Fibroblast of the aortic adventitia (primary cell): ENCODE measurements around the gene CORO7. TPM values are rescaled to one million over a fixed set of nuclear protein-coding genes. Genes with fewer than 3 reads are reported as not detected.

ENCODE experiments used
- DNase-seq: peaks from one replicate; pipeline ENCODE4 v3.0.0-alpha.2; 2010; ENCODE audit warnings: low read depth
- H3K4me3 ChIP-seq: 2 replicates; pipeline ENCODE4 v1.5.1; 2011; ENCODE audit warnings: low read depth, mild to moderate bottlenecking, control low read depth, low read length, moderate library complexity
- CTCF ChIP-seq: IDR thresholded peaks from 2 replicates; pipeline ENCODE4 v1.5.1; 2011; ENCODE audit warnings: mild to moderate bottlenecking, low read length, control low read depth, inconsistent platforms; ENCODE audit not compliant: insufficient read depth
- total RNA-seq: library from RNA; depleted of rRNA; stranded (reverse); fragments of >200 nt; gene quantifications from 2 replicates; pipeline ENCODE4 v1.2.3, GENCODE V29; 2012; ENCODE audit warnings: low replicate concordance

The CORO7 gene
- total RNA-seq, 1 donor: 16.7 TPM

- no peak overlapping the region for H3K4me3 ChIP-seq
- TF ChIP-seq CTCF: no peak
- DNase-seq: no peak
Observed at GRCh38 chr16:4352843-4353242, 63.6 kb downstream of the CORO7 start.

GRCh38 chr16:4351880-4352279, 64.5 kb downstream of the CORO7 start:
- no peak for DNase-seq
- H3K4me3 ChIP-seq: no peak overlapping the region
- no peak for TF ChIP-seq CTCF

DNA sequence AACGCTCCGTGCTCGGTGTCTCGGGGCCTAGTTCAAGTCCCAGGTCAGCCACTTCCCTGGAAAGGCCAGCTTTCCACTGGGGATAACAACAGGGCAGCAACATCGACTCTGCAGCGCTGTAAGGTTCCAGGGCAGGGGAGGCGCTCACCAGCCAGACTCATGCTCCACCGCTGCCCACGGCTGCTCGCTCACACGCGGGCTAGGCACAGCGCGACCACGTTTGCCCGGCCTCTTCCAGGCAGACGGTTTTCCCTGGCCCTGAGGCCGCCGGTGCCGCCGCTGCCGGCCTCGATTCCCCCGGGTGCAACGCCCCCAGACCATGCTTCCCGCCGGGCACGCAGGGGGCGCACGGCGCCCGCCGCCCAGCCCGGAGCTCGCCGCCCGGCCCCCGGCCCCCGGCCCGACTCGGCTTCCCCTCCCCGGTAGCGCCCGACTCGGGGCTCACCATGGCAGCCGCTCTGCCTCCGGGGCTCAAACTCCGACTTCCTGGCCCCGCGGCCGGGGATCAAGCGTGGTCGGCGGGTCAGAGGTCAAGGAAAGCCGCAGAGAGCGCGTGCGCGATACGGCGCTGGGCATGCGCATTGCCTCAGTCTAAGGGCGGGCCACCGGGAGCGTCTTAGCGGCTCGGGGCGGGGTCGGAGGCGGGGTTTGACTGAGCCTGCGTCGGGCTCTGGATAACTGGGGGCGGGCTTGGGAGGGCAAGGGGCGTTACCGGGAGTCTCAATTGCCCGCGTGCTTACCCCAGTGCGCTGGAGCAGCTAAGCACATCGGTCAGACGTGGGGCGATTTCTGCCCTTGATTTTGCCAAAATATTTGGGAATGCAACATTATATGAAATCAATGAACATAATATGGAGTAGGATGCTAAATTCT, 65.4 kb downstream of the CORO7 start, which contains the start of gene PAM16:
TSS of gene PAM16 (minus strand) at position 535 of the 873 bp plus-strand sequence. CDS start at position 448, 87 bp downstream.
- DNase-seq: peak; percentile 91
- TF ChIP-seq CTCF: no peak
- peak within 1 kb of the TSS; percentile 89 for H3K4me3 ChIP-seq

DNA sequence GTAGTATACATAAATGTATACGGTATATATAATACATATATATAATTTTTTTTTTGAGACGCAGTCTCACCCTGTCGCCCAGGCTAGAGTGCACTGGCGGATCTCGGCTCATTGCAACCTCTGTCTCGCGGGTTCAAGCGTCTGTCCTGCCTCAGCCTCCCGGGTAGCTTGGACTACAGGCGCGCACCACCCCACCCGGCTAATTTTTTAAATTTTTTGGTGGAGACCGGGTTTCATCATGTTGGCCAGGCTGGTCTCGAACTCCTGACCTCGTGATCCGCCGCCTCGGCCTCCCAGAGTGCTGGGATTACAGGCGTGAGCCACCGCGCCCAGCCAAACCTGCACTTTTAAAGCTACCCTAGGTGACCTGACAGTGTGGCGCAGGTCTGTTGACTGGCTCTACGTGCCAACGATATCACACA, 66.0 kb downstream of the CORO7 start:
- TF ChIP-seq CTCF: no peak
- peak overlapping the region; percentile 89 for H3K4me3 ChIP-seq
- DNase-seq: no peak

DNA sequence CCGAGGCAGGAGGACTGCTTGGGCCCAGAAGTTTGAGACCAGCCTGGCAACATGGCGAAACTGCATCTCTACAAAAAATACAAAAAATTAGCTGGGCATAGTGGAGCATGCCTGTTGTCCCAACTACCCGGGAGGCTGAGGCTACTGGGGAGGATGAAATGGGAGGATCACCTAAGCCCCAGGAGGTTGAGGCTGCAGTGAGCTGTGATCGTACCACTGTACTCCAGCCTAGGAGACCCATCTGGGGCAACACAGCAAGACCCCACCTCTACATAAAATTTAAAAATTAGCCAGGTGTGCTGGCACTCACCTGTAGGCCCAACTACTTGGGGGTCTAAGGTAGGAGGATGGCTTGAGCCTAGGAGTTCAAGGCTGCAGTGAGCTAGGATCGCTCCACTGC, 67.1 kb downstream of the CORO7 start:
- no peak overlapping the region for H3K4me3 ChIP-seq
- no peak for DNase-seq
- no peak for TF ChIP-seq CTCF

DNA sequence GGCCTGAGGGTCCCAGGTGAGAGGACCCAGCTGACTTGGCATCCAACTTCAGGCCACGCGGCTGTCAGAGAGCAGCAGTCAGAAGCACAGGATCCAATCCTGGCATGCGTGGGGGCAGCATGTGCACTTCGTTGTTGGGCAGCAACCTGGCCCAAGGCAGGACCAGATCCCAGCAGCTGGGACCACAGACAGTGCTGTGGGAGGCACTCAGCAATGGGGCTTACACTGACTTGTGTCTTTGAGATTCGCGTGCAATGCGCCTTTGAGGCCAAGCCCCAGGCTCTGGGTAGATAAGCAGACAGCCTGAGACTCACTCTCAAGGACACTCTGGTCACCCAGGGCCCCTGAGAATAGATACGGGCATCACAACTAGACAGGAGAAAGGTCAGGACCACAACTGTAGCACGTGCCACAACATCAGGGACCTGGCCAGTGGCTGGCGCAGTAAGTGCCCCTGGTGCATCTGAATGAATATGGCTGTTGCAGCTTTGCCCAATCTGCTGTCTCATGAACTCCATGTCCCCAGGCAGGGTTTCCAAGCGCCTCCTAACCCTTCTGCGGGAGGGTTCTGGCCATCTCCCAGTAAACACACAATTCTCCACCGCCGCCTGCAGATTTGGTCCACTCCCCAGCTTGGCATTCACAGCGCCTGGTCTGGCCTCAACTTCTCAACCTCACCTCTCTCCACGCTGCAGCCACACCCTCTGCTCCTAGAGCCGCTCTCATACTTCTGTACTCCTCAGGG, 68.5 kb downstream of the CORO7 start:
- no peak overlapping the region for H3K4me3 ChIP-seq
- DNase-seq: no peak
- TF ChIP-seq CTCF: no peak
